ENCODE data around the gene DDX25. TPM values are rescaled to one million over a fixed set of nuclear protein-coding genes. Genes with fewer than 3 reads are reported as not detected.
"Not testable (repeated sequence)": the region's sequence is repeated elsewhere in the genome, so short reads cannot be mapped to it uniquely, and the experiment has no call there.

DDX25 gene
- total and polyA plus RNA-seq, 4 experiments from 2014 or later: not detected

GRCh38 chr11:125902927-125903710 is 1.2 kb upstream of the DDX25 start, which contains the start of gene PUS3:
PUS3 (minus strand) TSS chr11:125903206; CDS start chr11:125896284, 6,922 bp downstream.
- peak; percentile 83 to 88 (median 84) for DNase-seq
- Histone ChIP-seq H3K4me1 (ENCODE audit: insufficient read depth, low read length) (peaks cover 18% of the 10 kb centered on the region), H3K9me3 (ENCODE audit: control insufficient read depth in 1 of 2, low read length in 2 of 2) (no peaks in the 10 kb centered on the region), H3K27ac (ENCODE audit: low read depth, low read length) (peak within 1 kb of the TSS; percentile 81), H3K27me3 (ENCODE audit: insufficient read depth, low read length) (peaks cover 12% of the 10 kb centered on the region), H3K4me3 (ENCODE audit: low read length in 2 of 2) (peak within 1 kb of the TSS; percentile 45 to 58), H3K36me3 (ENCODE audit: insufficient read depth, low read length) (peaks cover 13% of the 10 kb centered on the region)
- ChIA-PET POLR2A (ENCODE audit: partially characterized antibody) (interaction anchor here (0.7 to 2.2 kb wide), 12 partner anchors 10 to 401 kb away, joined by 3 to 52 read pairs (median 6); partner anchors contain the start of genes CDON, CHEK1, DCPS and FAM118B), CTCF (ENCODE audit: partially characterized antibody) (interaction anchor here (0.7 to 1.6 kb wide), 8 partner anchors 15 to 577 kb away, joined by 3 to 11 read pairs (median 3); partner anchors contain the start of genes CHEK1 and HYLS1)
- intact Hi-C loops (cut with micrococcal nuclease): loop anchor here (1.0 to 5.0 kb wide), 4 partner anchors 16 to 951 kb away; partner anchors contain the start of genes CCDC15, CDON, HYLS1 and STT3A
- Mint-ChIP-seq H3K36me3 (peaks cover 6 to 22% of the 10 kb centered on the region in 2 donors), H3K4me1 (peaks cover 20 to 49% (median 37%) of the 10 kb centered on the region in 4 donors), H3K4me3 (peak within 1 kb of the TSS; percentile 92 to 97 (median 95)), H3K27me3 (peaks cover 19 to 22% of the 10 kb centered on the region in 2 donors), H3K9me3 (peaks cover 0 to 3% (median 0%) of the 10 kb centered on the region in 8 donors), H3K27ac (peak within 1 kb of the TSS; percentile 88 to 96 (median 92))

DNA sequence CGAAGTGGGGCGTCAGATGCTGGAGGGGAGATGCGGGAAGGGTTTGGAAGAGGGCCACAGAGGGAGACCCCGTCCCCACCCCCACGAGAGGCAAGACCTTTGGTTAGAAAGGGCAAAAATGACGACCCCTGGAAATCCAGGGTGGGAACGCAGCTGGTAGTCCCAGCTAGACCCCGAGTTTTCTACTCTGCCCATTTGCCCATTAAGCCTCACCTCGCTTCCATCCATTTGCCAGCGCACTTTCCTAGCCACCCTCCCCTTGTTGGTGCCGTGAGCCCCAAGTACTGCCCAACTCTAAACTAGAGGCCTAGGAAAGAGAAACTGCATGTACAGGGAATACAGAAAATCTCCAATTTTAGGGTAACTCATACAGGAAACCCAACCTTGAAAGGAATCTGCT is 370 bp downstream of the DDX25 start:
- DNase-seq: no peak
- POLR2A ChIA-PET (ENCODE audit: partially characterized antibody): no interaction called here
- H3K9me3 Mint-ChIP-seq: peaks cover 0 to 3% (median 0%) of the 10 kb centered on the region in 8 donors

DNA sequence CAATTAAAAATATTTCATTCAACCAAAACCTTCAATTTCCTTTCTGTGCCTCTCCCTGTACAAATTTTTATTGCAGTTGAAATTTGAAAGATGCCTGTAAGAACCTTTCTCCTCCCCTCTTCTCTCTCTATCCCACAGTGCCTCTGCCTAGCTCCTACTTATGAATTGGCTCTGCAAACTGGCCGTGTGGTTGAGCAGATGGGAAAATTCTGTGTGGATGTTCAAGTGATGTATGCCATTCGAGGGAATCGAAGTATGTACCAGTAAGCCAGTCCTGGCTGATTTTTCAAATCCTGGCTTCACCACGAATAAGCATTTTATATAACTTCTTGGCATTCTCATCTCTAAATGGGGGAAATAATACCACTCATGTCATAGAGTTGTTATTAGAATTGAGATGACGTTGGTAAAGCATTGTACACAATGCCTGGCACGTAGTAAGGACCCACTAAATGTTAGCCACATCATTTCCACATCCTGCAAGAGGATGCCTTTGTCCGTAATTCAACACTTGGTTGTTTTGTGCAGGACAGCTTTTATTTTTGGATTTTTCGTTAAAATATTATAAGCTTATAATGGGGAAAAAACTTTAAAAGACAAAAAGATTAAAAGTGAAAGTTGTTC is 6.0 kb downstream of the DDX25 start:
- Mint-ChIP-seq H3K9me3 (peaks cover 0 to 1% (median 0%) of the 10 kb centered on the region in 8 donors), H3K36me3 (no peaks in the 10 kb centered on the region), H3K27ac (no peak overlapping the region), H3K4me1 (peaks cover 0 to 5% (median under 1%) of the 10 kb centered on the region in 4 donors), H3K4me3 (no peak overlapping the region), H3K27me3 (peaks cover 20 to 27% of the 10 kb centered on the region in 2 donors)
- ChIA-PET CTCF (ENCODE audit: partially characterized antibody) (interaction anchor here (1.1 to 2.2 kb wide), 4 partner anchors 13 to 32 kb away, joined by 3 to 6 read pairs (median 4); no protein-coding TSS in a partner anchor), POLR2A (ENCODE audit: partially characterized antibody) (no interaction called here)
- no peaks in the 10 kb centered on the region for H3K36me3 ChIP-seq (ENCODE audit: insufficient read depth, low read length)
- no peaks in the 10 kb centered on the region for H3K9me3 ChIP-seq (ENCODE audit: control insufficient read depth in 1 of 2, low read length in 2 of 2)
- H3K27ac ChIP-seq (ENCODE audit: low read depth, low read length): no peak overlapping the region
- intact Hi-C loops (cut with micrococcal nuclease): no loop called here
- no peak for DNase-seq
- peaks cover 4% of the 10 kb centered on the region for H3K27me3 ChIP-seq (ENCODE audit: insufficient read depth, low read length)
- no peaks in the 10 kb centered on the region for H3K4me1 ChIP-seq (ENCODE audit: insufficient read depth, low read length)
- no peak overlapping the region for H3K4me3 ChIP-seq (ENCODE audit: low read length in 2 of 2)

More for the DNA sequence above, 370 bp downstream of the DDX25 start:
- CTCF ChIA-PET (ENCODE audit: partially characterized antibody): no interaction called here
- Mint-ChIP-seq H3K4me3 (peak overlapping the region; percentile 69 to 84 (median 78)), H3K4me1 (peaks cover 19 to 42% (median 34%) of the 10 kb centered on the region in 4 donors), H3K27ac (no peak overlapping the region), H3K36me3 (peaks cover 2 to 12% of the 10 kb centered on the region in 2 donors), H3K27me3 (peaks cover 21 to 29% of the 10 kb centered on the region in 2 donors)
- Histone ChIP-seq H3K27ac (ENCODE audit: low read depth, low read length) (no peak overlapping the region), H3K4me3 (ENCODE audit: low read length in 2 of 2) (no peak overlapping the region), H3K4me1 (ENCODE audit: insufficient read depth, low read length) (peaks cover 18% of the 10 kb centered on the region), H3K9me3 (ENCODE audit: control insufficient read depth in 1 of 2, low read length in 2 of 2) (no peaks in the 10 kb centered on the region), H3K36me3 (ENCODE audit: insufficient read depth, low read length) (peaks cover 8% of the 10 kb centered on the region), H3K27me3 (ENCODE audit: insufficient read depth, low read length) (peaks cover 12% of the 10 kb centered on the region)
- intact Hi-C loops (cut with micrococcal nuclease): loop anchor here (5.0 kb wide), 1 partner anchor 952 kb away; the partner anchor contains the start of gene CCDC15

DNA sequence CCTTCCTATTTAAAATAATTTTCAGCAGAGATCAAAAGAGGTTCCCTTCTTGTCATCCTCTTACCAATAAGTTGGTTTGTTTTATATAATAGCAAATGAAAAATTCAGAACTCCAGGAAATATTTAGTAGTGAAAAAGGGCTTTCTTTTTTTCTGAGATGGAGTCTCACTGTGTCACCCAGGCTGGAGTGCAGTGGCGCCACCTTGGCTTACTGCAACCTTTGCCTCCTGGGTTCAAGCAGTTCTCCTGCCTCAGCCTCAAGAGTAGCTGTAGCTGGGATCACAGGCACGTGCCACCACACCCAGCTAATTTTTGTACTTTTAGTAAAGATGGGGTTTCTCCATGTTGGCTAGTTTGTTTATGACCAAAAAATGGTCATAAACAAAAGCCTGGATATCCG is 10.3 kb downstream of the DDX25 start:
- H3K9me3 ChIP-seq (ENCODE audit: control insufficient read depth in 1 of 2, low read length in 2 of 2); H3K27me3 ChIP-seq (ENCODE audit: insufficient read depth, low read length); H3K27ac ChIP-seq (ENCODE audit: low read depth, low read length); H3K9me3 Mint-ChIP-seq; H3K4me1 Mint-ChIP-seq; intact Hi-C loops (cut with micrococcal nuclease); POLR2A ChIA-PET (ENCODE audit: partially characterized antibody); H3K36me3 ChIP-seq (ENCODE audit: insufficient read depth, low read length); H3K4me1 ChIP-seq (ENCODE audit: insufficient read depth, low read length); H3K36me3 Mint-ChIP-seq; DNase-seq; H3K4me3 Mint-ChIP-seq; H3K4me3 ChIP-seq (ENCODE audit: low read length in 2 of 2); H3K27ac Mint-ChIP-seq: not testable (repeated sequence)
- CTCF ChIA-PET (ENCODE audit: partially characterized antibody): interaction anchor here (1.3 kb wide), 1 partner anchor 8 kb away, joined by 4 read pairs; no protein-coding TSS in a partner anchor
- peaks cover 20 to 33% of the 10 kb centered on the region in 2 donors for H3K27me3 Mint-ChIP-seq

- Histone ChIP-seq H3K9me3 (ENCODE audit: control insufficient read depth in 1 of 2, low read length in 2 of 2) (no peaks in the 10 kb centered on the region), H3K4me1 (ENCODE audit: insufficient read depth, low read length) (no peaks in the 10 kb centered on the region), H3K27me3 (ENCODE audit: insufficient read depth, low read length) (no peaks in the 10 kb centered on the region), H3K36me3 (ENCODE audit: insufficient read depth, low read length) (no peaks in the 10 kb centered on the region), H3K4me3 (ENCODE audit: low read length in 2 of 2) (no peak overlapping the region), H3K27ac (ENCODE audit: low read depth, low read length) (no peak overlapping the region)
- ChIA-PET CTCF (ENCODE audit: partially characterized antibody) (interaction anchor here (1.2 to 1.3 kb wide), 2 partner anchors 22 to 277 kb away, joined by 3 to 5 read pairs; no protein-coding TSS in a partner anchor), POLR2A (ENCODE audit: partially characterized antibody) (no interaction called here)
- Mint-ChIP-seq H3K36me3 (no peaks in the 10 kb centered on the region), H3K27ac (no peak overlapping the region), H3K4me1 (no peaks in the 10 kb centered on the region), H3K9me3 (no peaks in the 10 kb centered on the region), H3K27me3 (peaks cover 13 to 34% of the 10 kb centered on the region in 2 donors), H3K4me3 (no peak overlapping the region)
- DNase-seq: no peak
- intact Hi-C loops (cut with micrococcal nuclease): no loop called here
Measured at GRCh38 chr11:125916683-125917347, 12.5 kb downstream of the DDX25 start.

GRCh38 chr11:125918140-125918840 is 14.0 kb downstream of the DDX25 start:
- DNase-seq: no peak
- intact Hi-C loops (cut with micrococcal nuclease): no loop called here
- Histone ChIP-seq H3K27me3 (ENCODE audit: insufficient read depth, low read length) (no peaks in the 10 kb centered on the region), H3K9me3 (ENCODE audit: control insufficient read depth in 1 of 2, low read length in 2 of 2) (no peaks in the 10 kb centered on the region), H3K4me3 (ENCODE audit: low read length in 2 of 2) (no peak overlapping the region), H3K36me3 (ENCODE audit: insufficient read depth, low read length) (no peaks in the 10 kb centered on the region), H3K4me1 (ENCODE audit: insufficient read depth, low read length) (no peaks in the 10 kb centered on the region), H3K27ac (ENCODE audit: low read depth, low read length) (no peak overlapping the region)
- H3K36me3 Mint-ChIP-seq: no peaks in the 10 kb centered on the region
- peaks cover 14 to 34% of the 10 kb centered on the region in 2 donors for H3K27me3 Mint-ChIP-seq
- no peaks in the 10 kb centered on the region for H3K9me3 Mint-ChIP-seq
- ChIA-PET CTCF (ENCODE audit: partially characterized antibody) (interaction anchor here (1.2 to 1.9 kb wide), 3 partner anchors 21 to 275 kb away, joined by 3 to 9 read pairs (median 5); no protein-coding TSS in a partner anchor), POLR2A (ENCODE audit: partially characterized antibody) (no interaction called here)
- no peak overlapping the region for H3K27ac Mint-ChIP-seq
- no peak overlapping the region for H3K4me3 Mint-ChIP-seq
- peaks cover 0 to 3% (median 1%) of the 10 kb centered on the region in 4 donors for H3K4me1 Mint-ChIP-seq

Data from CD4-positive, alpha-beta memory T cell (primary cell).